ENCODE data around the gene IGF1. TPM values are rescaled to one million over a fixed set of nuclear protein-coding genes. Genes with fewer than 3 reads are reported as not detected.
A peak's percentile ranks its signal among the peaks of the same experiment; 100 is the strongest.

IGF1 gene
- total and polyA plus RNA-seq, 9 of the 15 experiments (the other 6 are each of a cell fraction or from before 2014, with no cell fraction given) = 3.7 to 13.9 (median 4.5) TPM

GRCh38 chr12:102429211-102430154 is 50.9 kb downstream of the IGF1 start (continued):
- TF ChIP-seq ARID3B (CRISPR knock-in tag; IDR thresholded peaks at IDR 0.05; ENCODE audit: borderline replicate concordance) (no peak), ARHGAP35 (IDR thresholded peaks at IDR 0.05; ENCODE audit: partially characterized antibody) (no peak), ATF6 (CRISPR knock-in tag; IDR thresholded peaks at IDR 0.05) (no peak), NELFE (IDR thresholded peaks at IDR 0.05; ENCODE audit: insufficient read depth, insufficient read length) (no peak), FOXM1 (IDR thresholded peaks at IDR 0.05; ENCODE audit: low read depth) (peak; percentile 30; the same call in 1 of the 2 replicates), FOXM1 (CRISPR knock-in tag; IDR thresholded peaks at IDR 0.05; ENCODE audit: low read depth) (no peak), ZNF696 (CRISPR knock-in tag; conservative IDR thresholded peaks at IDR 0.05) (no peak), TBL1XR1 (IDR thresholded peaks at IDR 0.05; ENCODE audit: low read length in 2 of 2) (peak in 1 of 2 experiments; percentile 72; a peak in 1 of 4 replicates), ZFPM2 (CRISPR knock-in tag; IDR thresholded peaks at IDR 0.05) (no peak), CTCF (IDR thresholded peaks at IDR 0.05 in 2 of 3, conservative IDR thresholded peaks at IDR 0.05 in 1 of 3; ENCODE audit: insufficient read depth in 2 of 3, low read depth in 1 of 3, low read length in 3 of 3) (no peak), ETV6 (IDR thresholded peaks at IDR 0.05; ENCODE audit: borderline replicate concordance in 1 of 2, low read depth in 2 of 2, low read length in 1 of 2) (no peak), ETV6 (CRISPR knock-in tag; IDR thresholded peaks at IDR 0.05; ENCODE audit: borderline replicate concordance) (no peak), NR2C1 (IDR thresholded peaks at IDR 0.05) (no peak), NR2C1 (tag; IDR thresholded peaks at IDR 0.05) (peak; percentile 65), HSF4 (CRISPR knock-in tag; IDR thresholded peaks at IDR 0.05; ENCODE audit: borderline replicate concordance) (no peak), NCOA6 (IDR thresholded peaks at IDR 0.05) (no peak), MTA3 (IDR thresholded peaks at IDR 0.05; ENCODE audit: borderline replicate concordance) (0 out of 2 replicates have a peak, but pooled peaks have one; percentile 21), CXXC5 (CRISPR knock-in tag; IDR thresholded peaks at IDR 0.05) (peak; percentile 66), HNRNPUL1 (IDR thresholded peaks at IDR 0.05; ENCODE audit: low read length) (no peak), KAT8 (IDR thresholded peaks at IDR 0.05; ENCODE audit: low read depth) (no peak), ZNF347 (CRISPR knock-in tag; IDR thresholded peaks at IDR 0.05; ENCODE audit: low read depth) (no peak)

Data from K562 (cell line).